Hematopoietic multipotent progenitor cell treated with erythropoietin and hydrocortisone succinate and interleukin-3 and kit ligand, for 17 days (in vitro differentiated cells): ENCODE data around the gene CASP4.
"Not testable (repeated sequence)": the region's sequence is repeated elsewhere in the genome, so short reads cannot be mapped to it uniquely, and the experiment has no call there.

Experiments
- DNase-seq: peaks from one replicate; pipeline ENCODE4 v3.0.0-alpha.2; 2015; ENCODE audit warnings: low spot score

The CASP4 gene

GRCh38 chr11:104968355-104968855, at the start of gene CASP4:
Gene CASP4, minus strand, starts transcription at chr11:104968574. Its CDS starts 49 bp downstream, at chr11:104968525.
- DNase-seq = peak; percentile 10

- DNase-seq = no peak
These were observed 39.1 kb upstream of the CASP4 start for GRCh38 chr11:105007463-105007862.

GRCh38 chr11:105005451-105005845, 37.1 kb upstream of the CASP4 start:
- no peak for DNase-seq

- DNase-seq = no peak
These were observed 35.6 kb upstream of the CASP4 start for GRCh38 chr11:105004021-105004420.

GRCh38 chr11:105003151-105003550, 34.8 kb upstream of the CASP4 start:
- no peak for DNase-seq

GRCh38 chr11:105000797-105001196, 32.4 kb upstream of the CASP4 start:
- peak; percentile 5 for DNase-seq

- no peak for DNase-seq
These were observed 31.8 kb upstream of the CASP4 start for GRCh38 chr11:105000167-105000566.

GRCh38 chr11:104999721-105000120, 31.3 kb upstream of the CASP4 start:
- no peak for DNase-seq

GRCh38 chr11:104997288-104997687, 28.9 kb upstream of the CASP4 start:
- no peak for DNase-seq

GRCh38 chr11:104995001-104995408, 26.6 kb upstream of the CASP4 start:
- DNase-seq = no peak

- DNase-seq = no peak
These were observed 24.4 kb upstream of the CASP4 start for GRCh38 chr11:104992781-104993180.

- DNase-seq = no peak
These were observed 23.6 kb upstream of the CASP4 start for GRCh38 chr11:104991994-104992393.

GRCh38 chr11:104984808-104985207, 16.4 kb upstream of the CASP4 start:
- no peak for DNase-seq

- DNase-seq = no peak
These were observed 11.5 kb upstream of the CASP4 start for GRCh38 chr11:104979839-104980238.

- no peak for DNase-seq
These were observed 5.2 kb upstream of the CASP4 start for GRCh38 chr11:104973616-104974015.

- not testable (repeated sequence) for DNase-seq
These were observed 4.5 kb upstream of the CASP4 start for GRCh38 chr11:104972924-104973323.

- no peak for DNase-seq
These were observed 2.4 kb upstream of the CASP4 start for GRCh38 chr11:104970756-104971155.

- DNase-seq = no peak
These were observed 742 bp upstream of the CASP4 start for GRCh38 chr11:104968856-104969776.

GRCh38 chr11:104967534-104968354, 630 bp downstream of the CASP4 start:
- no peak for DNase-seq

- DNase-seq = no peak
These were observed 2.6 kb downstream of the CASP4 start for GRCh38 chr11:104965735-104966134.

- DNase-seq = no peak
These were observed 4.1 kb downstream of the CASP4 start for GRCh38 chr11:104964247-104964646.

GRCh38 chr11:104962852-104963251, 5.5 kb downstream of the CASP4 start:
- no peak for DNase-seq

- no peak for DNase-seq
These were observed 11.1 kb downstream of the CASP4 start for GRCh38 chr11:104957280-104957679.
